Measurements from ENCODE around the gene BPIFB1.

Gene BPIFB1

DNA sequence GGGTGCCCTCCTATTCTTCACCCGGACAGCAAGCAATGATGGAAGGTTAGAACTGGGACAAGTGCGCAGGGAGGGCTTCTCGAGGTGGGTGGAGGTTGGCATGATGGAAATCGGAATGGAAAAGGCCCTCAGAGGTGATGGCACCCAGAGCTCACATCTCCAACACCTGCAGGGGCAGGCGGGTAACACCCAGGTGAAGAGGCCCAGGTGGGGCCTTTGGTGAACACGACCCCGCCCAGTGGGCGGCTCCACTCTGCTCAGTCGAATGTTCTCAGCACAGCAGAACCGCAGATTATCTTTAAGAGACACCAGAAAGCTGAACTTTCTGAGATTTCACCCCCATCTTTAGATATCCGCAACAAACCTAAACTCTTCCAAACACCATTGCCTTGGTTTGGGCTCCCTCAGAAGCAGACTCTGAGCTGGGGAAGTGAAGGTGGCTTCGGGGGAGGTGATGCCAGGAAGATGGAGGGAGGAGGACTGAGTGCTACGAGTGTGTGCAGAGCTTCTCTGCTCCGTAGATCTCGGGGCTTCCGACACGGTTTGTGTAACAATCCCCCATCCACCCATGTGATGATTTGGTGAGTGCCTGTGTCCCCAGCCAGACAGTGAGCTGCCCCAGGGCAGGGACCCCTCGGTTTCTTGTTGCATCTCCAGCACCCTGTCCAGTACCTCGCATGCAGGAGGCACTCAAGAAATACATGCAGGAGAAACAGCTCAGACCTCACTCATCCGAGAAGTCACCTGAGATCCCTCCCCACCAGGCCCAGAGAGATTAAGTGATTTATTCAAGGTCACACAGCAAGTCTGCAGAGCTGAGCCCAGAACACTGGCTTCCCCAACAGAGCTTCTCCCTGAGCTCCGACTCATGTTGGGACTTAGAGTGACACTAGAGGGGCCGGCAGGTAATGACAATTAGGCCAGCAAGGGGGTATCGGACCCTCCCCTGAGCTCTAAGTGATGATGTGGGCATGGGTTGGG, 45.4 kb downstream of the BPIFB1 start:
- DNase-seq, result no peak

DNA sequence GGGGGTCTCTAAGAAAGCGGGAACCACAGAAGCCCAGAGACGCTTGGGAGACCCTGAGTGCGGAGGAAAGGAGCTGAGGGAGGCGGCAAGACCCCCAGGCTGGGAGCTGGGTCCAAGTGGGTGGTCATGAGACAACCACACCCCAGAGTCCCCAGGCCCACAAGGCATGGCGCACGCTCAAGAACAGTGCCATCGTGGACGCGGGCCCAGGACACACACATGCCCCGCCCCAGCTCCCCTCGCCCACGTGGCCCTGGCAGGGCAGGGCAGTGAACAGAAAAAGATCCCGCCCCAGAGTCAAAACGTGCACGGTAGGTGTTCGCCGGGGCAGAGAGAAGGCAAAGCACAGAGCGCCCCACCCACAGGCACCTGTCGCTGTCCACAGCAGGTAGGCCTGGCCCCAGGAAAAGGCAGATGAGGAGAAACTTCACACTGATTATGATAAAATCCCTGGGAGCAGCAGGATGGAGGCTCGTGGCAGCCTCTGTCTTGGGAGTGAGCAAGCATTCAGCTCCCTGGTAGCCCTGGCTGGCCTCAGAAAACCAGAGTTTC, 50.0 kb downstream of the BPIFB1 start:
- DNase-seq, result no peak

DNA sequence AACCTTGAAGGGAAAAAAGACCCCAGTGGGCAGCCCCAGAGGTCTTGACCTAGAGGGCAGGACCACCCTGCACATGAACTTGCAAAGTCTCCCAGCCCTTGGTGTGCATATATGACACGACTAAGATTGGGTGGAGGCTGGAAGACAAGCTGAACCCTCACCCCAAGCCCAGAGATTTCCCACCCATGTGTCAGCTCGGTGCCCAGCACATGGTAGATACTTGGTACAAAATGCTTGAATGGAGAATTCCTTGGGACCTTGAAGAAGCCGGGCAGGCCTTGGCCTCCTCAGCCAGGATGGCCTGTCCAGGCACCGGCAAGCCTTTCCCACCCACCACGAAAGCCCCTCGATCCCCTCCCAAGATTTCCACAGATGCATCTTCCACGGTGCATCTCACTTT, 50.6 kb downstream of the BPIFB1 start:
- DNase-seq, result no peak

DNA sequence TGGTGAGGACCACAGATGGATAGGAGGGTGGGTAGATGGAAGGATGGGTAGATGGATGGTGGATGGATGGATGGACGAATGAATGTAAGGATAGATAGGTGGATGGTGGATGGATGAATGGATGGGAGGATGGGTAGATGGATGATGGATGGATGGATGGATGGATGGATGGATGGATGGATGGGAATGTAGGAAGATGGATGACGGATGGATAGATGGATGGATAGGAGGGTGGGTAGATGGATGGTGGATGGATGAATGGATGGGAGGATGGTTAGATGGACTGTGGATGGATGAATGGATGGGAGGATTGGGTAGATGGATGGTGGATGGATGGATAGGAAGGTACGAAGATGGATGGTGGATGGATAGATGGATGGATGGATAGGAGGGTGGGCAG, 51.1 kb downstream of the BPIFB1 start:
- no peak for DNase-seq

DNA sequence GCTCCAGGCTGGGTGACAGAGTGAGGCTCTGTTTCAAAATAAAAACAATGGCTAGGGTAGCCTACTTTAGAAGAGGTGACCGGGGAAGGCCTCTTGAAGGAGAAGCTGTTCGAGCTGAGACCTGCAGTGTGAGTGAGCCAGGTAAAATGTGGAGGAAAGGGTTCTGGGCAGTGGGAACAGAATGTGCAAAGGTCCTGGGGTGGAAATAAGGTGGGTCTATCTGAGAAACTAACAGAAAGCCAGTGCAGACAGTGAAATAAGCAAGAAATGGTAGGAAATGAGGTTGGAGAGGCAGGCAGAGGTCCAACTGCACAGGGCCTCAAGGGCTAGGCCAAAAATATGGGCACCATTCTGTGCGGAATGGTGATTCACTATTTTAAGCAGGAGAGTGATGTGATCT, 53.4 kb downstream of the BPIFB1 start:
- DNase-seq, result no peak

DNA sequence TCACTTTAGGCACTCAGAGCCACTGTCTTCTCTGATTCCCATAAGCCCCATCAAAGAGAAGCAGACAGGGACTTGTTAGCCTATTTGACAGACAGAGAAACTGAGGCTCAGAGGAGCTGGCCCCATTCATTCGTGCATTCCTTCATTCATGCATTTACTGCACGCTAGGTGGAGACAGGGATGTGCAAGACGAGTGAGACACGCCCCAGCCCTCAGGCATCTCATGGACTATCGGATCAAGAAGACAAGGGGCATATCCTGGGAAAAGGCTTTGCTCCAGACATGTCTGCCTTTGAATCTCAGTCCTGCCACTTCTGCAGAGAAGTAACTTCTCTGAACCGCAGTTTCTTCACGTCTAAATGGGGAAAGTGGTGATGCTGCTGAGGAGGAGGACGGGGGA, 54.1 kb downstream of the BPIFB1 start:
- DNase-seq, result no peak

DNA sequence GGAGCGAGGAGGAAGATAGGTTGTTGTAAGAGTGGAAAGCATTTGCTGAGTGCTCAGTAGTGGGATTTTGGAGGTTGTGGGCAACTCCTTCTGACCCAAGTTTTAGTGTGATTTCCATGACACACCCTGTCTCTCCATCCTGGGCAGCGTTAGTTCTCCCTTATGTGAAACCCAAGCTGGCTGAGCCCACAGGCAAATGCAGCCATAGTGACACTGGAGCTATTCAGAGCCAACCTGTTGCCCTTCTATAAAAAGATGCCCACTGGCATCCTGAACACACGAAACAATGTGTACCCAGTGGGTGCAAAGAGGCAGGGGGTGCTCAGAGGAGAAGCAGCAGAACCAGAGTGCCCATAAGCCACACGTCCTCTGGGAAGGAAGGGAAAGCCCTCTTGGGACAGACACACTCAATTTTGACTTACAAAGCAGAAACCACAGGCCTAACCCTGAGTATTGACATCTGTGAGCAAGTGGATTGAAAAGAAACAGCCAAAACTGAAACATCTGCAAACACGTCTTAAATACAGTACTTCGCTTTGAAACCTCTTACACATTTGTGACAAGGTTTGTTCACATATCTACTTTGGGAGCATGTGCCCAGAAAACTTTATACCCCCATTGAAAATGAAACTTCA, 54.6 kb downstream of the BPIFB1 start:
- DNase-seq, result no peak

DNA sequence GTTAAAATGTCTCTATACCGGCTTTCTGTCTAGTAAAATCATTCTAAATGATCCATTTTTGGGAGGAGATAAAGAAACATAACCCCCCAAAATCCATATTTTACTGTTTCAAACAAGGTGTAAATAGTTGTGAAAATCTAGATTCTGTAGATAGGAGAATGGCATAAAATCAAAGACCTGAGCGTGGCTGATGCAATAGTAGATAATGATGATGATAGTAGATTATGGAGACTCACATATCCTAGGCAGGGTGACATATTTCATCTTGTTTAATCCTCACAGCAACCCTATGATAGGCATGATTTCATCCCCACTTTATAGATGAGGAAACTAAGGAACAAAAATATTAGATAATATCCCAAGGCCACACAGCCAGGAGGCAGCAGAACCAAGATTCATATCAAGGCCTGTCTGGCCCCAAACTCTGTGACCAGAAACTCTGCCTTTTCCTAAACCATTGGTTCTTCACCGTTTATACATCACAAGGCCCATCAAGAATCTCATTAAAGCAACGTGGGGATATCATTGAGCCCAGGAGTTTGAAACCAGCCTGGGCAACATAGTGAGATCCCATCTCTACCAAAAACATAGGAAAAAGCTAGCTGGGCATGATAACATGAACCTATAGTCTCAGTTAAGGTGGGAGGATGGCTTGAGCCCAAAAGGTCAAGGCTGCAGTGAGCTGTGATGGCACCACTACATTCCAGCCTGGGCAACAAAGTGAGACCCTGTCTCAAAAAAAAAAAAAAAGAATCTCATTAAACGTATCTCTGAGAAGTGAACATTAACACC, 55.6 kb downstream of the BPIFB1 start:
- no peak for DNase-seq

DNA sequence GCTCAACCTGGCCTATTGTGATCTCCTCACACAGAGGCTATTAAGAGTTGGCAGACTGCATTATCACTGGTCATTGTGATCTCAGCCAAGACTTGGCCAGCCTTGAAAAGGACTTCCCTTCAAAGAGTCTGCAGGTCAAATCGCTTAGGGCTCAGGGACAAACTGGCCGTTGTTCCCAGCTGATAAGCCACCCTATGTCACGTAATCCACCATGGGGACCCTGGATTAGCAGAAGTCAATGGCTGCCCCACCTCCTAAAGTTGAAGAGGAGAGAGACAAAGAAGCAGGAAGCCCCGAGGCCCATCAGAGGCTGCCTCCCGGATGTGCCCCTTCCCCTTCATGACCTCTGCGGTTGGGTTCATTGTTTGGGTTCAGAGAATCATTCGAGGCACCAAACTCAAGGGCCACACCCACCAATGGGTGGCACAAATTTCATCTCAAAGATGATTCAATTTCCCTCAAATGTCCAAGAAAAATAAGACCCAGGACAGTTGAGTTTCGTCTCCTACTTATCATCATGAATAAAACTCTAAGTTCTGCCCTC, 56.6 kb downstream of the BPIFB1 start:
- DNase-seq, result no peak

DNA sequence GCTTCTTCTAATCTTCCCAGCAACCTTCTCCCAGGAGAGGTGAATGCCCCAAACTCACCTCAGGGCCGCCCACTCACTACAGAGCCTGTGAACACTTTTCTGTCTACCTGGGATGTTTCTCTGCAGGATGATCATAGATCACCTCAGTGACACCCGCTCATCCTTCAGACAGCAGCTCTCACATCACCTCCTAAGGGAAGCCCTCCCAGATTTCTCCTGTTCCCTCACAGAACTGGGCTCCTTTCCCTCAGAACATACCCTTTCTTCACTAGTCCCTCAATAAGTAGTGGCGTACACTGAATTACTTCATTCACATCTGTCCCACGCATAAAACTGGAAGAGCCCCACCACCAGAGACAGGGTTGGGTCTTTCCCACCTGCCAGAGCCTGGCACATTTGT, 60.5 kb downstream of the BPIFB1 start:
- DNase-seq, result no peak

DNA sequence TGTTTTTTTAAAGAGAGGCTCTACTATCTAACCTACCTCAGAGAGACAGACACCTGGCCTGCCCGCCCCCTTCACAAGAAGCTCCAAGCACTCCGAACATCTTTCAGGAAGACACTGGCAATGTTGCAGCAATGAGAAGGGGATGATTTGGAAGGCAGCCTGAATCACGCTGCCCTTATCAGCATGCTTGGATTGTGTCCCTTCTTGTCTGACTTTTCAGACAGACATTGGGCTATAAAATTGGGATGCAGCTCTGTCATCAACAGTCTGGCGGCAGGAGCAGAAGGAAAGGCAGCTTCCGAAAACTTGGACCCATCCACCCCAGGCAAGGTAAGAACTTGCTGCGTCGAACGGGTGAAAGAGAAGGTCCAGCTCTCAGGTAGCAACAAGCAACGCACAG, 62.3 kb downstream of the BPIFB1 start:
- DNase-seq, result no peak

DNA sequence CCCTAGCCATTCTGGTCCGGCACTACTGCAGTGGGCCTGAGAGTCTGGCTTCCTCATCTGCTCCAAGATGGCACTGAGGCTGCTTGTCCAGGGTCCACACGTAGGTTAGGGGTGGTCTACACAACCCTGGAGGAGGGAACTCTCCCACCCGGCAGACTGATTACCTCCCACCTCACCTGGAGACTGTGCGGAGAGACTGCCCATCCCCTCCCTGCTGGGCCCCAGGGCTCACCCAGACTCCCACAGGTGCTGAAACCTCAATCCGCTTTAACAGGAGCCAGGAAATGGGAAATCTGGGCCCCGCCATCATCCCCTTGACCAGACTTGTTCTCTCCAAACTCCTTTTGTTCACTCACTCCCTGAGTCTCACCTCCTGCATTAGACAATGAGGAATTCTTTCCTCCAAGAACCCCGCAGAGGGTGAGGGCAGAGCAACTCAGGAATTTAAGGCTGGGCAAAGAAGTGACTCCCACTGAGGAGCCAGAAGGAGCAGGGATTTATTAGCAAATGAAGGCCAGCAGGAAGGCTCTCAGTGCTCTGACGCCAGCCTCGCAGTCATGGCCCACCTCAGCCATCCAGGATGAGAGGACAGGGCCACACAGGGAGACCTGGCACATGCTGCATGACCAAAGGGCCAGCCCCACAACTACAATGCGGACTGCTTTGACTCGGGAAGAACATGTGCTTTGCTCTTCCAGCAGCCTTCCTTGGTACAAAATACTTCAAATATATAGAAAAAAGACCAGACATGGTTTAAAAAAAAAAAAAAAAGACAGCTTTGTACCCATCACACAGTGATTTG, 65.3 kb downstream of the BPIFB1 start:
- no peak for DNase-seq

DNA sequence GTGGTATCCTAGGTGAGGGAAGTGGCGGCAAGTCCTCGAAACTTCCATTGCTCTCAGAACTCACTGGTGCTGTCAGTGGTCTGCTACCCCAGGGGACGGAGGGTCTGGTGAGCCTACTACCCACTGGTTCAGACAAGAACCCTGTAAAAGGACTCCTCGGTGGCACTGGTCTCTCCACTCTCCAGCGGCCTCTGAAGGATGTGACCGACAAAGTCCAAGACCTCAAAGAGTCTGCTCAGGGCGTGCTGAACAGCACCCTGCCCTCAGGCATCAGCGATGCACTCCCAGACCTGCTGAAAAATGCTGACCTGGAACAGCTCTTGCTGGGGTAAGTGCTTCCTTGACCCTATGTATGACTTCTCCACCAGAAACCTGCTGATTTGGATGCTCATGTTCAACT, 66.5 kb downstream of the BPIFB1 start:
- no peak for DNase-seq

DNA sequence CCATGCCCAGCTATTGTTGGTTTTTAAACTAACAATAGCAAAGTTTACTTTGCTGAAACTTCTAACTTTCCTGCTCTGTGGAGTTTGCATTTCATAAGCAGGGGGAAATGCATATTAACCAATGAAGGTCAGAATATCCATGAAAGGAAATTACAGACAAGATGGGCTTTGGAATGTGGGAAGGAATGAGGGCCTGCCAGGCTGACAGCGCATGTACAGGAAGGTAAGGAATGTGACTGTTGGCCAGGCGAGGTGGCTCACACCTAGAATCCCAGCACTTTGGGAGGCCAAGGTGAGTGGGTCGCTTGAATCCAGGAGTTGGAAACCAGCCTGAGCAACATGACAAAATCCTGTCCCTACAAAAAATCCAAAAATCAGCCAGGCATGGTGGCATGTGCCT, 68.7 kb downstream of the BPIFB1 start:
- DNase-seq, result no peak

DNA sequence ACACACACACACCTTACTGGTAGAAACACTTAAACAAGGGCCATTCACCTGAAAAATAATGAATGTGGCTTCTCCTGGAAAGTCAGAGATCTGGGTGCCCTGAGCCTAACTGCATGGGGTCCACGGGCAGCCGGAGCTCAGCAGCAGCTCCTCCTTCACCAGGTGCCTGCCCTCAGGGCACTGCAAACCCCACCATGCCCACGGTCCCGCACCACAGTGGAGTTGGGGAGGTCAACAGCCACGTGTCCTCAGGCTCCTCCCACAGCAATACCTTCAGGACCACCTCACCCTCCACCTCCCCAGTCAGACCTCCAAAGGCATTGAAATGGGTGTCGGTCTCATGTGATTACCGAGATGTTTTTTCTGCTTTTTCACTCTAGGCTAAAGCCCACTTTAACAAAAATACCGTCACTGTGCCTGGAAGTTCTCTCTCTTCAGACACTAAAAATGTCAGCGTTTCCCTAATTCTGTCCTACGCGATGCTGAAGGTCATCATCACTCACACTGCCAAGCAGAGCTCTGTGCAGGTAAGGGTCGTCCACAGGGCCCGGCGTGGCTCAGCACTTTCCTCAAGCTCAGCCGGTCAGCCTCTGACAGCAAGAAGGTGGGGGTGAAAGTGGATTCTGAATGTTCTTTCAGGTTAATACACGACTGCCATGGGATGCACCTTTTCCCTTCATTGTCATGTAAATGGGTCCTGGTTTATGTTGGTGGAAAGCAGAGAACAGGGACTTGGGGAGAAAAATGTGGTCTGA, 69.4 kb downstream of the BPIFB1 start:
- no peak for DNase-seq

DNA sequence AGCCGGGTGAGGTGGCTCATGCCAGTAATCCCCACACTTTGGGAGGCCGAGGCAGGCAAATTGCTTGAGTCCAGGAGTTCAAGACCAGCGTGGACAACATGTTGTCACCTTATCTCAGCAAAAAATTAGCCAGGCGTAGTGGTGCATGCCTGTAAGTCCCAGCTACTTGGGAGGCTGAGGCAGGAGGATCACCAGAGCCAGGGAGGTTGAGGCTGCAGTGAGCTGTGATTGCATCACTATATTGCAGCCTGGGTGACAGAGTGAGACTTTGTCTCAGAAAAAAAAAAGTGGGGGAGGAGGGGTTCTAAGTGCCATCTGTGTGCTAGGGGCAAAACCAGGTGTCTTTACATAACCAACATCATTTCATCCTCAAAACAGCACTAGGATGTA, 70.0 kb downstream of the BPIFB1 start:
- DNase-seq, result no peak
